ENCODE results near the gene UMODL1. TPM values are rescaled to one million over a fixed set of nuclear protein-coding genes. Genes with fewer than 3 reads are reported as not detected.

Gene UMODL1, protein sequence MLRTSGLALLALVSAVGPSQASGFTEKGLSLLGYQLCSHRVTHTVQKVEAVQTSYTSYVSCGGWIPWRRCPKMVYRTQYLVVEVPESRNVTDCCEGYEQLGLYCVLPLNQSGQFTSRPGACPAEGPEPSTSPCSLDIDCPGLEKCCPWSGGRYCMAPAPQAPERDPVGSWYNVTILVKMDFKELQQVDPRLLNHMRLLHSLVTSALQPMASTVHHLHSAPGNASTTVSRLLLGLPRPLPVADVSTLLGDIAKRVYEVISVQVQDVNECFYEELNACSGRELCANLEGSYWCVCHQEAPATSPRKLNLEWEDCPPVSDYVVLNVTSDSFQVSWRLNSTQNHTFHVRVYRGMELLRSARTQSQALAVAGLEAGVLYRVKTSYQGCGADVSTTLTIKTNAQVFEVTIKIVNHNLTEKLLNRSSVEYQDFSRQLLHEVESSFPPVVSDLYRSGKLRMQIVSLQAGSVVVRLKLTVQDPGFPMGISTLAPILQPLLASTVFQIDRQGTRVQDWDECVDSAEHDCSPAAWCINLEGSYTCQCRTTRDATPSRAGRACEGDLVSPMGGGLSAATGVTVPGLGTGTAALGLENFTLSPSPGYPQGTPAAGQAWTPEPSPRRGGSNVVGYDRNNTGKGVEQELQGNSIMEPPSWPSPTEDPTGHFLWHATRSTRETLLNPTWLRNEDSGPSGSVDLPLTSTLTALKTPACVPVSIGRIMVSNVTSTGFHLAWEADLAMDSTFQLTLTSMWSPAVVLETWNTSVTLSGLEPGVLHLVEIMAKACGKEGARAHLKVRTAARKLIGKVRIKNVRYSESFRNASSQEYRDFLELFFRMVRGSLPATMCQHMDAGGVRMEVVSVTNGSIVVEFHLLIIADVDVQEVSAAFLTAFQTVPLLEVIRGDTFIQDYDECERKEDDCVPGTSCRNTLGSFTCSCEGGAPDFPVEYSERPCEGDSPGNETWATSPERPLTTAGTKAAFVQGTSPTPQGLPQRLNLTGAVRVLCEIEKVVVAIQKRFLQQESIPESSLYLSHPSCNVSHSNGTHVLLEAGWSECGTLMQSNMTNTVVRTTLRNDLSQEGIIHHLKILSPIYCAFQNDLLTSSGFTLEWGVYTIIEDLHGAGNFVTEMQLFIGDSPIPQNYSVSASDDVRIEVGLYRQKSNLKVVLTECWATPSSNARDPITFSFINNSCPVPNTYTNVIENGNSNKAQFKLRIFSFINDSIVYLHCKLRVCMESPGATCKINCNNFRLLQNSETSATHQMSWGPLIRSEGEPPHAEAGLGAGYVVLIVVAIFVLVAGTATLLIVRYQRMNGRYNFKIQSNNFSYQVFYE
- not detected in 3 replicates for total RNA-seq

DNA sequence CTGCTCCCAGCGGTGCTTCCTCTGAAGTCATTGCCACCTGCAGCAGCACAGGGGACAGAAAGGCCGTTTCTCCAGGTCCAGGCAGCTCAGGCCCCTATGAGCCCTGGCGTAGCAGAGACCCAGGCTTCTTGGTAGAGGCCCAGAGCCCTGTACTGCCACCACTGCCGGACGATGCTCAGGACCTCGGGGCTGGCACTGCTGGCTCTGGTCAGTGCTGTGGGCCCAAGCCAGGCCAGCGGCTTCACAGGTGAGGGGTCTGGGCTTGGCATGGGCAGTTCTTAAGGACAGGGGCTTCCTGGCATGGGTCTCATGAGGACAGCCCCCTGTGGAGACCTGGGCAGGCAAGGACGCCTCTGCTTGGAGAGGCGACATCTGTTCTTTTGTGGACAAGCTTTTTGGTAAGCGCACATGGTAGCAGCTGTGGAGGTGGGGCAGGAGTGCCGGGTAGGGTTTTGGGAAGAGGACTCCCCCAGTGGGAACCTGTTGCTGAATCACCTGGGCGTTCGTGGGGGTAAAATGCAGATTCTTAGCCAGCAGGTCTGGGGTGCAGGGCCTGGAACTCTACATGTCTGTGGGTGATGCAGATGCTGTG lies at the start of gene UMODL1:
Gene UMODL1 (plus strand): TSS at position 172 of the 592 bp plus-strand sequence. CDS start 0 bp downstream, at position 172.
- no peak within 1 kb of the TSS for H3K4me3 Mint-ChIP-seq
- H3K9me3 Mint-ChIP-seq, result no peaks in the 10 kb centered on the region
- no peak for DNase-seq (ENCODE audit: low spot score in 2 of 2, unreplicated experiment in 2 of 2)
- peaks cover 5% of the 10 kb centered on the region for H3K27me3 Mint-ChIP-seq (ENCODE audit: low read depth)
- peaks cover 3% of the 10 kb centered on the region for H3K4me1 Mint-ChIP-seq
- TF ChIP-seq, protein P1, sequence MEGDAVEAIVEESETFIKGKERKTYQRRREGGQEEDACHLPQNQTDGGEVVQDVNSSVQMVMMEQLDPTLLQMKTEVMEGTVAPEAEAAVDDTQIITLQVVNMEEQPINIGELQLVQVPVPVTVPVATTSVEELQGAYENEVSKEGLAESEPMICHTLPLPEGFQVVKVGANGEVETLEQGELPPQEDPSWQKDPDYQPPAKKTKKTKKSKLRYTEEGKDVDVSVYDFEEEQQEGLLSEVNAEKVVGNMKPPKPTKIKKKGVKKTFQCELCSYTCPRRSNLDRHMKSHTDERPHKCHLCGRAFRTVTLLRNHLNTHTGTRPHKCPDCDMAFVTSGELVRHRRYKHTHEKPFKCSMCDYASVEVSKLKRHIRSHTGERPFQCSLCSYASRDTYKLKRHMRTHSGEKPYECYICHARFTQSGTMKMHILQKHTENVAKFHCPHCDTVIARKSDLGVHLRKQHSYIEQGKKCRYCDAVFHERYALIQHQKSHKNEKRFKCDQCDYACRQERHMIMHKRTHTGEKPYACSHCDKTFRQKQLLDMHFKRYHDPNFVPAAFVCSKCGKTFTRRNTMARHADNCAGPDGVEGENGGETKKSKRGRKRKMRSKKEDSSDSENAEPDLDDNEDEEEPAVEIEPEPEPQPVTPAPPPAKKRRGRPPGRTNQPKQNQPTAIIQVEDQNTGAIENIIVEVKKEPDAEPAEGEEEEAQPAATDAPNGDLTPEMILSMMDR (IDR thresholded peaks at IDR 0.05; ENCODE audit: unreplicated experiment), result no peak
- H3K27ac Mint-ChIP-seq, result no peak within 1 kb of the TSS
- no peaks in the 10 kb centered on the region for H3K36me3 Mint-ChIP-seq

DNA sequence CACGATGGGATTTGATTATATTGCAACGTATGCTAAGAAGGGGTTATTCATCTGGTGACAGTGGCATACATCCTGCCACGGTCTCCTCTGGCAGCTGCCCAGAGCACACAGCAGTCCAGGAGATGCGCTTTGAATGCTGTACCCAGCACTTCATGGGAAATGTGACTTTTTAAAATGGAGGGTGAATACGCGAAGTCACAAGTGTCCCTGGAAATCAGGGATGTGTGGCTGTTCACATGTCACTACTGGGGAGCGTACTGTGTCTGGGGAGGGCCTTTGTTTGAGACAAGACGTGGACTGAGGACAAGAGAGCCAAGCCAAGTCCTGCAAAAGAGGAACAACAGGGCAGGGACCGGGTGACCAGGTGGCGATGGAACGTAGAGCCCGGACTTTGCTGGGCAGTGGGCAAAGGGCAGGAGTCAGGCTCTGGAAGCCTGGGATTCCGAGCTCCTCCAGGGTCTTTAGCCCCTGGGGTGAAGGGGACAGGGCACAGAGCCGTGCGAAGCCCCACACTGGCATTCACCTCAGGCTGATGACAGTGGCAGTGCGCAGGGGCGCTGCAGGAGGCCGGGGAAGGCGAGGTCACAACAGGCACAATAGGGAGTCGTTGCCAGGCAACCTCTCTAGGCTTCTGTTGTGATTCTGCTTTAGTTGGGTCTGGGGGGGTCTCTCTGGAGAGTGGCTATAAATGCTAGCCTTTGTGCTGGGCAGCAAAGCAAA lies 49.6 kb upstream of the UMODL1 start:
- H3K4me1 Mint-ChIP-seq, result peaks cover 10% of the 10 kb centered on the region
- H3K27me3 Mint-ChIP-seq (ENCODE audit: low read depth), result peaks cover 7% of the 10 kb centered on the region
- no peak overlapping the region for H3K27ac Mint-ChIP-seq
- no peaks in the 10 kb centered on the region for H3K9me3 Mint-ChIP-seq
- TF ChIP-seq, protein P1 (IDR thresholded peaks at IDR 0.05; ENCODE audit: unreplicated experiment), result no peak
- no peak overlapping the region for H3K4me3 Mint-ChIP-seq
- H3K36me3 Mint-ChIP-seq, result no peaks in the 10 kb centered on the region
- DNase-seq (ENCODE audit: low spot score in 2 of 2, unreplicated experiment in 2 of 2), result no peak

DNA sequence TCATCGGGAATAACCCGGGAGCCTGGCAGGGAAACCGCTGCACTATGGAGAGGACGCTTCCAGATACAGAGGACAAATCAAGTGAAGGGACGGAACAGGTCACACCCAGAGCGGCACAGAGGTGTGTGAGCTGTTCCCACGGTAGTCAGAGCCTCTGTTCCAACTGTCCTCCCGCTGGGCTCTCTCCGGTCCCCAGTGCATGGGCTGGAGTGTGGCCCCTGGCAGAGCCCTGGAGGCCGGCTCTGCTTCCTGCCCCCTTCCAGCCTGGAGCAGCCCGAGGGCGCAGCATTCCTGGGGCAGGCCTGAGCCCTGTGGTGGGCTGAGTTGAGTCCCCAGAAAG lies 49.1 kb upstream of the UMODL1 start:
- Mint-ChIP-seq H3K36me3 (no peaks in the 10 kb centered on the region), H3K4me1 (peaks cover 10% of the 10 kb centered on the region), H3K4me3 (no peak overlapping the region), H3K27me3 (ENCODE audit: low read depth) (peaks cover 7% of the 10 kb centered on the region), H3K27ac (no peak overlapping the region), H3K9me3 (no peaks in the 10 kb centered on the region)
- no peak for DNase-seq (ENCODE audit: low spot score in 2 of 2, unreplicated experiment in 2 of 2)
- TF ChIP-seq, protein P1 (IDR thresholded peaks at IDR 0.05; ENCODE audit: unreplicated experiment), result no peak

DNA sequence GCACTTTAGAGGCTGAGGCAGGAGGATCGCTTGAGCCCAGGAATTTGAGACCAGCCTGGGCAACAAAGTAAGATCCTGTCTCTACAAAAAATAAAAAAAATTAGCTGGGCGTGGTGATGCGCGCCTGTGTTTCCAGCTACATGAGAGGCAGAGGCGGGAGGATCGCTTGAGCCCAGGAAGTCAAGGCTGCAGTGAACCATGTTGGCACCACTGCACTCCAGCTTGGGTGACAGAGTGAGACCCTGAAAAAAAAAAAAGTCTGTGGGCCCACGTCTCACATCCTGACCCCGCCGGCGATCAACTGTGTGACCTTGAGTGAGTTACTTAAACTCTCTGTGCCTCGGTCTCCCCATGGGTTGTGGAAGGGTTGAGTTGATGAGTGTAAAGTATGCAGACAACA lies 48.2 kb upstream of the UMODL1 start:
- peaks cover 7% of the 10 kb centered on the region for H3K27me3 Mint-ChIP-seq (ENCODE audit: low read depth)
- DNase-seq (ENCODE audit: low spot score in 2 of 2, unreplicated experiment in 2 of 2), result no peak
- H3K36me3 Mint-ChIP-seq, result no peaks in the 10 kb centered on the region
- H3K4me1 Mint-ChIP-seq, result peaks cover 10% of the 10 kb centered on the region
- no peak overlapping the region for H3K4me3 Mint-ChIP-seq
- no peaks in the 10 kb centered on the region for H3K9me3 Mint-ChIP-seq
- no peak overlapping the region for H3K27ac Mint-ChIP-seq
- TF ChIP-seq, protein P1 (IDR thresholded peaks at IDR 0.05; ENCODE audit: unreplicated experiment), result no peak
